ENCODE results near the gene ARHGEF26.

ARHGEF26 gene

DNA sequence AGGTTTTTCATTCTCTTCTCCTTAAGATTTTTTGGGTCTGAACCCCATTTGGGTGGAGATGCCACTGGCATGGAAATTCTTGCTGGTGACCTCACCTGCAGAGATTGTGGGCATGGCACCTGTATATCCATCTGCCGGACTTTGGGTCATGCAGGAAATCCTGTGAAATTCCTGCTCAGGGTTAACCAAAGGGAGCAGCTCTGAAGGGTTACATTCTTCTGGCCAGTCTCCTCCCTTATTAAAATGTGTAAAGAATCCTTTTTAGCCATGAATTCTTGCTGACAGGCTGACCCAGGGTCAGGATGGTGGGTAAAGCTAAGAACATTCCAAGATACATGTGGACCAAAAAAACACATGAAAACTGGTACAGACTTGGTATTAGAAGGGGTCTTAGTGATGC is 27.4 kb downstream of the ARHGEF26 start:
- no peak for DNase-seq

DNA sequence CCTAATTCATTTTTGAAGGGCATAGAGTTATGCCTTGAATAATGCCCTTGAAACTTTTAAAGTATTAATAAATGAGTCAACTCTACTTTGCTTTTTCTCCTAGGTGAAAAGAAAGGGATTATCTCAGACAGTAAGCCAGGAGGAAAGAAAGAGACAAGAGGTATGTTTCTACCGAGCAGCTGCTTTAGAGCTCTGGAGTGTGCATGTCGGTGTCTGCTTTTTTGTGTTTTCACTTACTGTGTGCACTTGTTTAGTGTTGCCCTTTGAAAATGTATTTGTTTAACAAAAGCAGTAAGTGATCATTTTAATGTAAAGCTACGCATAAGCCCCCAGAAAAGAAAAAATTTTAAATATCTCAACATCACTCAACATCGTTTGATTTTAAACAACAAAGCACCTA is 28.1 kb downstream of the ARHGEF26 start:
- no peak for DNase-seq

DNA sequence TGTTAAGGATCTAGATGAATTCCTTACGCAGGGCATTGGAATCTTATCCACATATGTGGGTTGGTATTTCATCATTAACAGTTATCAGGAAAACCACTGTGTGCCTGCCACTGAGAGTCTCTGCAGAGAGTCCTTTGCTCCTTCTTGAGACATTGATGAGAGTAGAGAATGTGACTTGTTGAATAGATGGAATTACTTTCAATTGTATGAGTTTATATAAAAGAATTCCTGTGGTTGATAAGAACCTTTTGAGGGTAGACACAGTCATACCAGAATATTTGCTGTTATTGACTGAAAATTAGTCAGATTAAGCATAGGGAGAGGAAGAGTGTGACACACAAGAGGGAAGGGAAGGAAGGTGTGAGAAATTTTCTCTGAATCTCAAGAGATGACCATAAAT is 30.8 kb downstream of the ARHGEF26 start:
- DNase-seq, result no peak

DNA sequence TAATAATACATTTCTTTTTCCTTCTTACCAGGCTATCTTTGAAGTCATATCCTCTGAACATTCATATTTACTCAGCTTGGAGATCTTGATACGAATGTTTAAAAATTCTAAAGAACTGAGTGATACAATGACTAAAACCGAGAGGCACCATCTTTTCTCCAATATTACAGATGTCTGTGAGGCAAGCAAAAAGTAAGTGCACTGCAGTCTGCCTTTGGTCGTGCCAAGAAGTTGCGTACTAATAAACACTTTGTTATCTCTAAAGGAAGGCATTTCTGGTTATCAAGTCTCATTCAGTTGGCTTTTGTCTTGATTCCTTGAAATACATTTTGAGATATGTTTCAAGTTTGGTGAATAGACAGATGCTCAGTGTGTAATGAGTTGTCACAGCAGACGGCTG is 31.6 kb downstream of the ARHGEF26 start:
- DNase-seq, result no peak

DNA sequence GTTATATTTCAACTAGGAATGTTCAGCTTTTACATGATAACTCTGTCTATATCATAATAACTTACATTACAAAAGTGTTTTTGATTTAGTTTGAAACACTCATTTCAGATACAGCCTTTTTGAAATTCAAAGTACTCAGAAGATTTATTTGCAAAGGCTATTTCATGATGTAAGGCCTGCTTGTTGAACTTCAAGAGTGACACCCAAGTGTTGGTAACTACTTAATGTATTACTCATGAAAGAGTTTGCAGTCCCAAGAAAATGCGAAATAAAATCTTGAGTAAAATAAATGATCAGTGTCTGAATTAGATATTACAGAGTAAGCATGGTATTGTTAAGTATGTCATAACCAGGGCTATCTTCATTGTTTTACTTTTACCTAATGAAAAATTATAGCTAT is 35.3 kb downstream of the ARHGEF26 start:
- no peak for DNase-seq

DNA sequence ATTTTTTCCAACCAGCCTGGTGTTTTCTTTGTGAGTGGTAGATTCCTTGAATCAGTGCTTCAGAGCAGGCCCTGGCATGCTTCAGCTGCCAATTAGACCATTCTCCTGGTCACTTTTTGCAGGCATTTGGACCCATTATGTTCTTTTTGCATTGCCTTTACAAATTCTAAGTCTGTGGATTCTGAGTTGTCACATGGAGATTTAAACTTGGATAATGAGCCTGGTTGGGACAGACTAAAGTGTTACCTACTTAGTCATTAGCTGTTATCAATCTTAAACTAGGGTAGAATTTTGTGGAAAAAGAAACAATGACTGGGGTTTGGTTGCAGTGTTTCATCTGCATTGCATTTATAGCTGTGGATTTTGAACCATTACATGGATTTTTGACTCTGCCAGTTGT is 40.6 kb downstream of the ARHGEF26 start:
- peak in 1 of 56 donors; percentile 0 for DNase-seq

DNA sequence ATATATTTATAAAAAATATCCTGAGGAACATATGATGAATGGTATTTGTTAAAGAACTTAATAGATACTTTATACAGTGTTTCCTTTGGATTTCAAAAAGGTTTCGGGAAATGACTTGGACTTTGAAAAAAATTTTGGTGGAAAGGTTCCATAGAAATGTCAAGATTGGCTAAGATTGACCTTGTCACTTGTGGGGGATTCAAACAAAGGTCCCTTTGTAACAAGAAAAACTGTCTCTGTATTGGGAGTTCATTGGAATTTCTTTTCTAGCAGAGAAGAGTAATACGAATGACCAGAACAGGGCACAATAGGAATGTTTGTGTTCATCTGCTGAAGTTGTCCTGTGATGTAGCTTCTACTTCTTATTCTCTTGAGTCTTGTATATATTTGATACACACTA is 43.2 kb downstream of the ARHGEF26 start:
- no peak for DNase-seq

DNA sequence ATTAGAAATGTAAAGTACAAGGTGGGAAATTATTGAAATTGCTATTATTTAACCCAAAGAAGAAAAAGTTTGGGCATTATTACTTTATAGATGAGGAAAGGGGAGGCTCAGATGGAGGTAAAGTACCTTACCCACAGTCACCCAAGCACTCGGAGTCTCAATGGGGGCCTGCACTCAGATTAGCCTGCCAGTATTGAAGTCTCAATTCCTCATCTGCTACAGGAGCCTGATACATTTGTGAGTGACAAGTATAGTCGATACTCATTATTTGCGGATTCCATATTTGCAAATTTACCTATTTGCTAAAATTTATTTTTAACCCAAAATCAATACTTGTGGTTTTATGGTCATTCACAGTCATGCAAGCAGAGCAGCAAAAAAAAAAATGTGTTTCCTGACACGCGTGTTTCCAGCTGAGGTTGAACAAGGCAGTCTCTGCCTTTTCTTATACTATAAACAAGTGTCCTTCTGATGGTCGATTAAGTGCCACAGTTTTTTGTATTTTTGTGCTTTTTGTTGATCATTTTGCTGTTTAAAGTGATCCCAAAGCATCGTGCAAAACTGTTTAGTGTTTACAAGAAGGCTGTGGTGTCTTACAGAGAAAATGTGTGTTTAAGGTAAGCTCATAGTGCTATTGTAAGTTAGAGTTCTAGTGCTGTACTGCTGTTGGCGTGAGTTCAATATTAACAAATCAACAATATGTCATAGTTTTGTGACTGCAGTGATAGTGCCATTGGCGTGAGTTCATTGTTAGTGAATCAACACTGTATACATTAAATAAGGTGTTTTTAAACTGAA is 48.0 kb downstream of the ARHGEF26 start:
- no peak for DNase-seq

DNA sequence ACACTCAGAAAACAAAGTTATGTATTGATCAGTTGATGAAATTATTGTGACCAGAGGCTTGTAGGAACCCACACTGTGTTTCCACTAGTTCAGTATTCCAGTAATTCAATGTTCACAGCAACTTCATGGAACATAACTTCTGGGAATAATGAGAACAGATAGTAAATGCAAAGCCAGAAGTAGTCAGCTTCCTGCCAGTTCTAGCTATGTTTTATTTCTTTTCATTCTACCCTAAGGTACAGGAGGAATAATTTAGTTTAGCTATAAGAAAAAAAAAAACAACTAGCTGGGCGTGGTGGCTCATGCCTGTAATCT is 48.6 kb downstream of the ARHGEF26 start:
- no peak for DNase-seq

DNA sequence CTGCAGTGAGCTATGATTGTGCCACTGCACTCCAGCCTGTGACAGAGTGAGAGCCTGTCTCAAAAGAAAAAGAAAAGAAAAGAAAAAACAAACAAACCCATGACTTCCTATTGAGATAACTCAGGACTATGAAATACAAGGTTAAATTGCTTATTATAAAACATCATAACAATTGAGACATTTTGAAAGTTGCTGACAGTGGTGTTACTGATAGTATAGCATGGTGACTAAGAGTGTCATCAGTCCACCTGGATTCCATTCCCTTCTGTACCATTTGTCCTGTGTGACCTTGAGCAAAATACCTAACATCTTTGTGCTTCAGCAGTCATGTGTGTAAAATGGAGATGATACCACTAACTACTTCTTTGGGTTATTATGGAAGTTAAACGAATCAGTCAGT is 49.1 kb downstream of the ARHGEF26 start:
- no peak for DNase-seq

DNA sequence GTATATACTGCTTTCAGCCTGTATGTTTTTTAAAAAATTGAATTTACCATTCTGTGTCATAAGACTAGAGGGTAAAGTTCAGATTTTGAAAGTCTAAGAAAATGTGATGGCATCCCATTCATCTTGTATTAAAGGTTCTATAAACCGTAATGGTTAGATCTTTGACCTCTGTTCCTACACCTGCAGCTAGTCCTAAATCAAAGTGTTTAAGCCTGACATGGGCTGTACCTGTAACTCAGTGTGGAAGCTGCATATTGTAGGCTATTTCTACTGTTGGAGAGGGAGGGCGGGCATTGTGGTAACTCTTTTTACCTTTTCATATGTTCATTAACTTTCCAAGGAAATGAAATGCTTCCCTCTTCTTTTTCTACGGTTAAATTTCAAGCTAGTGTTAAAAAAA is 53.9 kb downstream of the ARHGEF26 start:
- DNase-seq, result no peak

DNA sequence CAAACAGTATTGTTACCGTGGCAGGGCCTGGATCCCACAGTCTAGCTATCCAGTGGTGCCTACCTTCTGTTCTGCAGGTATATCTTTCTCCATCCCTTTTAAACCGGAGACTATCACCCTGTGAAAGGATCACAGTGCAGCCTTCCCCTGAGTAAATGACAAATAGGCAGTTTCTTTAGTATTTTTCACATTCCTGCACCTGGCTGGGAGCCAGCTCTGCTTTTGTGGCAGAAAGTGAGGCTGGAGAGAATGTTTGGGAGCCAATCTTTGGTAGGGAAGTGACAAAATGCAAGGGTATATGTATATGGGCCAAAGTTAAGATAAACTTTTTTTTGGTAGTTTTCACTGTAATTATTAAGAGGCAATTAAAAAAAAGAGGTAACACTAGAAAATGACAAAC is 54.8 kb downstream of the ARHGEF26 start:
- peak in 1 of 56 donors; percentile 36 for DNase-seq

DNA sequence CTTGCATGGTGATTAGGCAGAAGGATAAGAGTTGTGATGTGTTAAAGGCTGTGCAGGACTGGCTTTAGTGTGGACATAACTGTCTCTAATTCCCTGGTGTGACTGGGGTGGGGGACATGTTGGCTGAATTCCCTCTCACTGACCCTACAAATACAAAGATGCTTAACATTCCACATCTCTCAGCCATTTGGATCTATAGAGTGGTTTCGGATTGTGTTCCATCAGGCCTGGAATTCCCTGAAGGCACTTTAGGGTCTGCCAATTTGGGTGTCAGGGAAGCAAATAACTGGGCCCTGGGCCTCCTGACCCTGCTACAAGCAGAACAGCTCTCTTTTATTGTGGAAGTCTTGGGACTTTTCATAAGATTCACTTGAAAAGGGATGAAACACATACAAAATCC is 56.2 kb downstream of the ARHGEF26 start:
- no peak for DNase-seq

DNA sequence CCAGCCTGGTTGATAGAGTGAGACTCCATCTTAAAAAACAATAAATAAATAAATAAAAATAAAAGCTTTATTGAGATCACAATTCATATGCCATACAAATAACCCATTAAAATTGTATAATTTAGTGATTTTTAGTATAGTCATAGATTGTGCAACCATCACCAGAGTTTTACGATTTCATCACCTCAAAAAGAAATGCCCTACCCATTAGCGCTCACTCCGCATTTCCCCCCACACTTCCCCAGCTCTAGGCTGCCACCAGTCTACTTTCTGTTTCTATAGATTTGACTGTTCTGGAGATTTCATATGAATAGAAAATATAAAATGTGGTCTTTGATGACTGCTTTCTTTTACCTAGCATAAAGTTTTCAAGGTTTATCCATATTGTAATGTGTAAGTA is 57.0 kb downstream of the ARHGEF26 start:
- DNase-seq, result no peak

DNA sequence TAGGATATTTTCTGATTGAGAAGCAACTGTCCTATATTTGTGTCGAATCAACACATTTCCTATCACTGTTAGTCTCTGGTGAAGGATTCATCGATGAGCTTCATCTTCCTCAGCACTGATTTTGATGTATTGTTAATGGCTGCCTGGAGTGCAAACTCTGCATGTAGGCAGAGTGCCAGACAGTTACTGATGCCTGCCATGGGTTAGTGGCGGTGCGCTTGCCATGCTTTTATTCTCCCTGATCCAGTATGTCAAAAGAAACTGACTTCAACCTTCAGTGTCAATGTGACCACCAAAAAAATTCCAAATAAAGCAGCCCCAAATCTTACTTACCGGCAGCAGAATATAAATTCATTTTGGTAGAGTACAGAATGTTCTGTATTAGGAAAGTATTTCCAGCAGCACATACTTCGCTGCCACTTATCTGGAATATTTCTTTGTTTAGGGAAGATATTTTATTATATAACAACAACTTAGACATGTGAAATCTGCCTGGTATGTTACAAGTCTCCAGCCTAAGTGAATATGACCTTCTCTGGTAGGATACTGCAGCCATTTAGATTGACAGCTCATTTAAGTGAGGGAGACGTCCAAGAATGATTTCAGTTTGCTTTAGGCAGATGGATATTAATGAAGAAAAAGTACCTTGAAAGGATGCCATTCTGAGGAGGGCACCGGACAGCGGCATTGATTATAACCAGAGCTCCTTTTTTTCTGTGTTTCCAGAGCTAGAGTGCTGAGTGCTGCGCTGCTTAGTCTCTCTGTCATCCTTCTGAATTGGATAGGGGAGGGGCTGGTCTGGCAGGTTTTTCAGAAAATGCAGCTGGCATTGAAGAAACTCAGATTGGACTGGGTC is 59.9 kb downstream of the ARHGEF26 start:
- peak in 1 of 56 donors; percentile 4 for DNase-seq

DNA sequence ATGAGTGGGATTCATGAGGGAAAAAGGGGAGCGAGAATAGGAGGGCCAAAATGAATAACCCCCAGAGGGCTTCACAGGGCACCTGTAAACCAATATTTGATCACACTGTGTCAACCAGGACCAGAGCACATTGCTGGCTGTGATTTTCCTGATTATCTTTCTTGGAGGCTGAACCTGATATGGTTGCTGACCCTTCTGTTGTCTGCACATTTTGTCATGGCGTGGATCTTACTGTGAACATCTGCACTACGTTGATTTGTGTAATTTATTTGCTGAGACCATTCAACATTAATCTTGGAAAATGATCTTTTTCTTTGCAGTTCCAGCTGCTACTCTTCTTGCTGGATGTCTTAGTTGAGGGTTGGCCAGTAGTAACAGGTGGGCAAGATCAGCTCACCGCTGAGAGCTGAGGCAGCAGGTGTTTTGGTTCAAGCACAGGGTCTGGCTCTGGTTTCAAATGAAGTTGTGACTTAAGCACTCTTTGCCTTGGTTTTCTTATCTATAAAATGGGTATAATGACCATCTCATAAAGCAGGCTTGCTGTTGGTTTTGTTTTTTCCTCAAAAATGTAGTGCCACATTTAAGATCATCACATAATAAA is 61.2 kb downstream of the ARHGEF26 start:
- DNase-seq, result no peak

DNA sequence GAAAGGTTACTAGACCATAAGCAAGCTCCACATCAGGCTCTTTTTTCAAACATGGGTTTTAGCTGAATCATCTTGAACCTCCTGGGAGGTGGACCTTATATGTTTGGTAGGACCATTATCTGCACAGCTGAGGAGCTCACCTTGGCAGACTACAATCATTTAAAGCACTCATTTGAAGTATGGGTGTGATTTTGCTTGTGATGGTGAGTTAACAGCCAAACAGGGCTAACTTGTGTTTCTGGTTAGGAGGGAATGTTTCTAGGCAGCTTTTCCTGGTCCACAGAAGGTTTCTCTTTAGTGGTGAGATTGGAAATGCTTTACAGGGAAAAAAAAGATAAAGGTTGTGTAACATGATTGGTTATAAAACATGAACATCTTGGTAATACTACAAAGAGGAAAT is 61.8 kb downstream of the ARHGEF26 start:
- no peak for DNase-seq

DNA sequence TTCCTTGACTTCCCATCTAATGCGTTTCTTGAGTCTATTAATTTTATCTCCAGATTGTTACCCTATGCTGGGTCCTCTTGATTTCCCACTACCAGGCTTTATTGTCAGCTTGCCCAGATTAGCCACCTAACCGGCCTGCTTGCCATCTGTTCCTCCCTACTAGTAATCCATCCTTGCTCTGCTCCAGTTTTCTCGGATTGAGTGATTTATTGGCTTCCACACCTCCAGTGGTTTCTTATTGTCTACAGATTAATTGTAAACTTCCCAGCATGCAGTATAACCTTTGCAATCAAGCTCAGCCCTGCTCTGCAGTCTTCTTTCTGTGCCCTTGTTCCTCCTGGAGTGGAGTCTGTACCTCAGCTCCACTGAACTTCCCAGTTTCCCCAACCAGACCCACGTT is 63.4 kb downstream of the ARHGEF26 start:
- DNase-seq, result no peak

DNA sequence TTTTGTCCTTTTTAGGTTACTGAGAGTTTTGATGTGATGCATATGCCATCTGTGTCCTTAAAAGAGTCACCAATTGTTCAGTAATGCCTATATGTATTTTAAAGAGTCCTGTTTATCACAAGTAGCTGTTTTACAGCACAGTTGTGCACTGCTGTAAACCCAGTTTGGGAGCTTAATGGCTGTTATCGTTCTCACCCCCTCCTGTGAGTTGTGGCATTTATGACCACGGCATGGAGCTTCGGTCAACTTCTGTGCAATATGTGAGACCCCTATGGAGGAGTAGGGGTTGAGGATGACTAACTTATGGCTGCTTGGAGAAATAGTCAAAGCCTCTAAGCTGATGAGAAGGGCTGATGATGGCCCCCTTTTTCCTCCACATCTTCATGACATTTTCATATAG is 67.2 kb downstream of the ARHGEF26 start:
- DNase-seq, result no peak

DNA sequence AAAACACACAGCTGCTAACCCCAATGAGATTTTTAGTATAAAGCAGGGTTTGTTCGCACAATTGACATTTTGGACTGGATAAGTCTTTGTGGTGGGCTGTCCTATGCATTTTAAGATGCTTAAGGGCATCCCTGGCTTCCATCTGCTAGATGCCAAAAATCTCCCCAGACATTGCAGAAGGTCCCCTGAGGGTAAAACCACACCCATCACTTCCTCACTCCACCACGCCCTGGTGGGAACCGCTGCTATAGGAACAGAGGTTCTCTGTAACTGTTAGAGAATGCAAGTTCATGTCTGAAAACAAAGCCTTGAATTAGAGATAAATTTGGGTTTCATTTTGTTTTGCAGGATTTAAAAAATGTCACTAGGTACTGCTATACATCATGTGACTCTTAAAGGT is 67.7 kb downstream of the ARHGEF26 start:
- DNase-seq, result no peak

DNA sequence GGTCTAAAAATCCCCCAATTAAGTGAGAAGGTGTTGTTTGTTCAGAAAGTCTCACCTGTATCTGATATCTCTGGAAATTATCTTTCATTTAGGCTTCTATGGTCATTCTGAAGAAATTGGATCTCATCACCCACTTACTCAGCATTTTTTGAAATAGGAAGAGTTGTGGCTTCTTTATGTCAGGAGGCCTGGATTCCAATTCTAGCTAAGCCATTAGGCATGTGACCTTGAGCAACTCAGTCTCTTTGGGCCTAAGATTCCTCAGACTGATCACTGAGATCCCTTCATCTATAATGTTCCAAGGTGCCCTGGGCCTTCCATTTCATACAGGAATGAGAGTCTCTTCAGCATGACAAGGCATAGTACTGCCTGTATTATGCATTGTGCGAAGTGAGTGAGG is 70.3 kb downstream of the ARHGEF26 start:
- DNase-seq, result no peak

DNA sequence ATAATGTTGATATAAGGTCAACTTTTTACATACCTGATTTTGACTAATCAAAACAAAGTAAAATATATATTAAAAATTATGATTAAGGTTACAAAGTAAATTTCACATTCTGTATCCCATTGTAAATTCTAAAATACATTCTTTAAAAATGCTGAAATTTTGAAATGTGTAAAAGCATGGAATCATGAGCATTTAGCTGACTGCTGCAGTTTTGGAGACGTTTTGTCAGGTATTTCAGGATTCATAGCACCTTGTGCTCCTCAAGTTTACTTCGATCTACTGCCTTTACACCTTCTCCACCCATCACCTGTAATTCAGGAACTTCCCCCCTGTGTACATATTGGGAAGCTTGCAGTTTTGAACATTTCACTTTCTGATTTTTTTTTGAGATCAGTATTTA is 71.0 kb downstream of the ARHGEF26 start:
- DNase-seq, result no peak
